ENCODE measurements around the gene ELMO1.

Gene ELMO1

DNA sequence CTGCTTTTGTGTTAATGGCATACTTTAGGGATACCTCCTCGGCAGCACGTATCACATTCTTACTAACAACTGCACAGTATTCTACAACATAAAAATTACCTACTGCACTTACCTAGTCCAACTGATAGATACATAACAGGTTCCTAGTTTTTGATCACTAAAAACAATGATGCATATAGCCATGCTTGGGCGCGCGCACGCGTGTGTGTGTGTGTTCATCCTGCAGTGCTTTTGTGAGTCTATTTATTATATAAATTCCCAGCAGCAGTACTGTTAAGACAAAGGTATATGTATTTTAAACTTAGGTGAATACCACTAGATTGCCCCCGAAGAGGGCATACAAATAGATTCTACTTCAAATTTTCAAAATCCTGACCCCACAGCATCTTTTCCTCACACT is 181.4 kb downstream of the ELMO1 start:
- no peak for DNase-seq (ENCODE audit: low read depth)

DNA sequence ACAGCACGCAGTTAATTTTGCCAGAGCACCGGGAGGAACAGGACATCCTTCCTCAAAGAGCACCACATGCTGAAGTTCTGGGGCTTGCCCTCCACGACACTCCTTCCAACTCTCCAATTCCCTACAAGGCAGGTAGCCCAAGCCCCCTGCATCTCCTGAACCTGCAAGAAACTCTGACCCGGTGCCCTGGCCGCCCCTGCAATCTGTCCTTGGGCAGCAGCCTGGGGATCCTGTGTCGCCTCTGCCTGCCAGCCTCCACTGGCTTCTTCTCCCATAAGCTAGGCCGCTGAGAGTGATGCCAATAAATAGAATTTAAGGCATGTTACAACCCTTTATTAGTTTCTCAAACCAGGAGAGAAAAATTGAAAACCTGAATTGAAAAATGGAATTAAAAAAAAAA is 182.8 kb downstream of the ELMO1 start:
- no peak for DNase-seq (ENCODE audit: low read depth)

DNA sequence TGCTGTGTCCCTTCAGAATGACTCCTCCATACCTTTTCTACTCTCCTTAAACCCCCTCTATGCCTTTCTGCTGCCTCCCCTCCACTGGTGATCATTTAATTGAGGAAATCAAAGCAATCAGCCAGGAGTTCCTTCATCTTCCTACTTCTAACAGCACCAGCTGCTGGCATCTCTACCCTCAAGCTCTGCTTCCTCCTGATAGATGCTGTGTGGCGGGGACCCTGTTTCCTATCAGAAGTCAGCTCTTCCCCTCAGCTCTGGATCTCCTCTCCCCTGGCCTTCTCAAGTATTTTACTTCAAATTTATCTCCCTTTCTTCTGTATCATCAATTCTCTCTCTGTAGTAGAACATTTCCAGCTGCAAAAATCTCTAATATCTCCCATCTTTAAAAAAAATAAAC is 183.7 kb downstream of the ELMO1 start:
- no peak for DNase-seq (ENCODE audit: low read depth)

DNA sequence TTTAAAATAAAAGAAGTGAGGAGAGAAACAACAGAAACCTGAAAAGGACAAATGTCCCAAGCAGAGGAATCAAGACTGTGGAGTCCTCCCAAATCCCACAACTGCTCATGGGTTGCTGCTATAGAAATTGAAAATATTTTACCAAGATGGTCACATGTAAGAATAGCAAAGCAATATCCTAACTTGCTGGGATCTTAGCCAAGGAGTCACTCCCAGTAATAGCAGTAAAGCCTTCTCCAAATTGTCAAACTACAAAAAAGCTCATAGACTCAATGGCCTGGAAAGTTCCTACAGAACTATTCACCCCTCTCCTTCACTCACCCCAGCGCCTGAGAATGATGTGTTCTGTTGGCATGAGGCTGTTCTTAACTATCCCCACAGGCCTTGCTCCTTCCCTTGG is 186.5 kb downstream of the ELMO1 start:
- DNase-seq (ENCODE audit: low read depth): no peak

DNA sequence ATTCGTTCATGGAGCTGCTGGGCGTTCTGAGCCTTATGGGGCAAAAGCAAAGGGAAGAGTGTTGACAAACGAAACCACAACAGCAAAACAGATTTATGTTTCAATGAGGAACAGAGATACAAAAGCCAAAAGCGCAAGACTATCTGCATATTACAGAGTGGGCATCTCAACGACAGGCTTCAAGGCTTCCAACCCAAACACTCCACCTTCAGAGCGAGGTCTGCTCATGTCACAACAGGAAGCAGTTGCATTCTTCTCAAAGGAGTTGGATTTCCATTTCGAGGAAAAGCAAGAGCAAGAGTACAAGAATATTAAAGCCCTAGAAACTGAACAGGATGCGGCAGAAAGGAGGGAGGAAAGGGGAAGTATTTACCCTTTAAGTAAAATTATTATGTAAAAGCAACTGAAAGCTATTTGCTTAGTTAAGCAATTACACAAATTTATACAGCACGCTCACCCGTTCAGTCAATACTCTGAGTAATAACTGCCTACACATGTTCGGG is 189.3 kb downstream of the ELMO1 start:
- no peak for DNase-seq (ENCODE audit: low read depth)

DNA sequence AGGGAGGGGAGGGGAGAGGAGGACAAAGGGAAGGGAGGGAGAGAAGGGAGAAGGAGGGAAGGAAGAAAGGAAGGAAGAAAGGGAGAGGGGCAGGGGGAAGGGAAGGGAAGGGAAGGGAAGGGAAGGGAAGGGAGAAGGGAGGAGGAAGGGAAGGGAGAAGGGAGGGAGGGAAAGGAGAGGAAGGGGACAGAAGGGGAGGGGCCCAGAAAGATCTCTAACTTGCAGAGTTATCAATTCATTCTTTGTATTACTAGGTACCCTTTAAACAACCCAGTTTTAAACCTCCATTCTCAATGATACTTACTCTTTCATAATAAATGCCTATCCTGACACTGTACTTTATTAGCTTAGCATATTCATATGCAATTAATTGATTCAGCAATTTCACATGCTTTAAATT is 192.0 kb downstream of the ELMO1 start:
- no peak for DNase-seq (ENCODE audit: low read depth)

DNA sequence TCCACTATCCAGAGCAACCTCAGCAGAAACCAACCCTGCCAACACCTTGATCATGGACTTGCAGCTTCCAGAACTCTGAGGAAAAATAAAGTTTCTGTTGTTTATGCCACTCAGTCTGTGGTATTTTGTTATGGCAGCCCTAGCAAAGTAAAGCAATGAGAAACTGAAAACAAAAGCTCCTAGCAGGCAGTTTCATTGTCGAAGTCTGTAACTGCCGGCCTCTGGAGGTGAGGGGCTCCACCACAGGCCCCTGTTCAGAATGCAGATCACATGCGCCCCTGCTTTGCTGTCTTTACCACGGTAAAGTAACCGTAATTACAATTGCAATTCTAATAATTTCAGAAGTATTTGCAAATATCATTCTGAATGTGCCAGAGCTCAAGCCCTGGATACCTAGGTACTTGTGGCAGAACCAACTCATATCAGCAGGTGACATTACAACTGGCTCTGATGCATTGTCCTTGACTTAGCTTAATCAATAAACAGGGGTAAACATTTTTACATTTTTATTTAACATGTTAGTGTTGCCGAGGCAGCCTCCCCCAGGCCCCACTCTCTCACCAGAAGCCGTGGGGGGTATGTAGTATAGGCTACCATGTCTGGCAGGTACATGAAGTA is 193.2 kb downstream of the ELMO1 start:
- no peak for DNase-seq (ENCODE audit: low read depth)

DNA sequence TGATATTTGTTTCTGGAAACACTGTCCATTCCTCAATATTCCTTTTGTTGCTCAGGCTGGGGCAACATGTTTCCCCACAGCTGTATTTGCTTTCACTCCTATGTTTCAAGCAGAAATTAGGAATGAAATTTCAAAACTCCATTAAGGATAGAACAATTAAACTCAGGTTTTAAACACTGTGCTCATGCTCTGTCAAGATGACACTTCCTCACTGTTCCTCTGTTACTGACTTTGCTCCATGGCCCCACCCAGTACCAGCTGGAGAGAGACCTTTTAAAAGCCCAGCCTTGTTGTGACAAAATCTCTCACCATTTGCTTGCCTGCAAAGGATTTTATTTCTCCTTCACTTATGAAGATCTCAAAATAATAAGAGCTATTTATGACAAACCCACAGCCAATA is 197.4 kb downstream of the ELMO1 start:
- no peak for DNase-seq (ENCODE audit: low read depth)

DNA sequence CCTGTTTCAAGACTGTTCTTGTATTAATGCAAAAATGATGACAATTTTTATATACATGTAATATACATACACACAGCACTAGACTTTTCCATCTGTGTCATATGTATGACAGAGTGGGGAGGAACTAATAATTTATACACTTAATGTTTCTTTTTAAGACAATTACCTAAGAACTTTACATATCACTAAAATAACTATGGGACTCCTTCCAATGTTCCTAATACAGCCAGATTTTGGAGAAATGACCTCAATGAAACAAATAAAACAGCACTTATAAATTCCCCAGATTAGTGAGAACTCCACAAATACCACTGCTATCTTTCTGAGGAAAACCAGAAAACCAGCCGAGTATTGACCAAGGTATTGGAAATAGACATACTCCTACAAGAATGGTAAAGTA is 199.4 kb downstream of the ELMO1 start:
- no peak for DNase-seq (ENCODE audit: low read depth)

DNA sequence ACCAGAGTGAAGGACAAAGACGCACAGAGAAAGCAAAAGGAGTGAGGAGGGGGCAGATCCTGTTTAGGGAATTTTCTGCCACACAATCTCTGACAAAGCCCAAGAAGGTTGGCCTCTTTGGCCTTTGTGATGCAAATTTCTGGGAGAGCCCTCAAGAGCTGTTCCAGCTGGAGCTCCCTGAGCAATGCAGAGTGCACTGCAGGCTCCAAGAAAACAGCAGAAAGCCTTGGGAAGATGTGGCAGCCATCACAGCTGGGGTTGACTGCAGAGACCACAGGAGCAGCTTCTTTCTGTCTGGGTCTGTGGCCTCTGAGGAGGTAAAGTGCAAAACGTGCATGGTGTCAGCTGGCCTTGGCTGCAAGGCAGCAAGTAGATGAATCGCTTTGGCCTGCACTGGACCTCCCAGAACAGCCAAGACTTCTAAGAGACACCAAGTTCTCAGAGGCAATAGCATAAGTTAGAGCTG is 200.2 kb downstream of the ELMO1 start:
- DNase-seq (ENCODE audit: low read depth): no peak

DNA sequence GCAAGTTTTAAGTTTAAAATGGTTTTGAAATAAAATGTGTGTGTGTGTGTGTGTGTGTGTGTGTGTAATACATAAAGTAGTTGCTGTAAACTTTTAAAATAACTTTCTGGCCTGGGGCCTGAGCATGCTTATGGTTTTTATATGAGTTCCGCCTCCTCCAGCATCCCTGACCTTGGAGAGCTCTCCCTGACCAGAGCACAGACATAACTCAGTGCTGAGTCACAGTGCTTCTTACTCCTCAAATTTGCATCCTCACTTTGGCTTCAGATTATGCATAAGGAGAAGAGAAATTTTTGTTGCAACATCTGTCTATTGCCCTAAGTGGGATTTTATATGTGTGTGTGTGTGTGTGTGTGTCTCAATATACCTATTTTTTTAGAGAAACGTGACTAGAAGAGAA is 200.8 kb downstream of the ELMO1 start:
- DNase-seq (ENCODE audit: low read depth): no peak

DNA sequence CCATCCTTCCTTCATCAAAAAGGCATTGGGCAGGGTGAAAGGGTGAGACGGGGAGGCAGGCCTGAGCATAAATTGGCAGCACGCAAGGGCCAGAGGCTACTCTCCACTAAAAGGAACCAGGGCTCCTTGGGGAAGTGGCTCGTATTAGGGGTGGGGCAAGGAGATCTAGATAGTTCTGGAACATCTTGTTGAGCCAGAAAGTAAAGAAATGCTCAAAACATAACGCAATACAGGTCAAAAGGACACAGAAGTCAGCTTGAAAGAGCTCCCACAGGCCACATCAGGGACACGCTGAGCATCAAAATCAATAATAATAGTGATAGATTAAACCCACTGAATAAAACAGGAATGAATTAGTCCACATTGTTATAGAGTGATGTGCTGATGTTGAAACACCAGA is 203.1 kb downstream of the ELMO1 start:
- DNase-seq (ENCODE audit: low read depth): no peak

DNA sequence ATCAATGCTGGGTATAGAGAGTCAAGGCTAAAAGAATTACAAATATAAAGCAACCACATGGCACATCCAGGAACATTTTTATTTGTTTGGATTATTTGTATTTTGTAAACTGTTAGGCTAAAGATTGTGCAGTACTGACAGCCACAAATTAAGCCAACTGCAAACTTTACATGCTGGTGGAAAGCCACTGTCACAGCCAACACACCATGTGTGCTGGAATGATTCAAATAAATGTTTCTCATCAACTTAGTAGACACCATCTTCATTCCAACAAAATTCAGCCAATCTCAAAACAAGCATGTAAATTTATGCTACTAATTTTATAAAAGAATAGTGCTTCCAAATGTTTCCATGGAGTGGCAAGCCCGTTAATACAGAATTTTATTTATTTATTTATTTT is 211.8 kb downstream of the ELMO1 start:
- no peak for DNase-seq (ENCODE audit: low read depth)

DNA sequence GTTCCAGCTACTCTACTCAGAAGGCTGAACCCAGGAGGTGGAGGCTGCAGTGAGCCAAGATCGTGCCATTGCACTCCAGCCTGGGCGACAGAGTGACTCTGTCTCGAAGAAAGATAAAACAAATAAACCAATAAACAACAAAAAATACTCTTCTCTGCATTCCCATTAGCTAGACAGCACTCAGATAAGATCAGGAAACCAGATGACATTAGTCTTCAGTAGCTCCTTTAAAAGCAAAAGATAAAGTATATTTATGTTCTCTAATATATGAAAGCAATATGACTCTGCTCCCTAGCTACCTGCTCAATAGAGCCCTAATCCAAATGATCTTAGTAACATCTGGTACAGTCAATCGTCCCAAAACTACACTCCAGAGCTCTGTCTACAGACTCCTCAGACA is 212.9 kb downstream of the ELMO1 start:
- DNase-seq (ENCODE audit: low read depth): no peak

DNA sequence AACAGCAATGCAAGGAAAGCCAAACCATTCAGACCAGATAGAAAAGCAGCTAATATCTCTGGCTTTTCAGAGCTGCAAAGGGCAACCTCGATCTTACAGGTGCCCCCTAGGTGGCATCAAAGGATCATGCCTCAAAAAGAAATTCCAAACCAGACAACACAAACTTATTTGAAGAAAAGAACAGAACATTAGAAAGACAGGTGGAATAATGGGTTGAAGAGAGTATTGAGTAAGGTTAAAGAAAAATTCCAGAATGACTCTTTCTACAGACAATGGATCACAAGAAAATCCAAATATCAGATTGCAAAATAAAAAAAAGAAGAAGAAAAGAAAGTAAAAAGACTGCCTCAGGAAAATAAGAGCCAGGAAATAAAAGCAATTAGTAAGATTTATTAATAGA is 213.7 kb downstream of the ELMO1 start:
- DNase-seq (ENCODE audit: low read depth): no peak

DNA sequence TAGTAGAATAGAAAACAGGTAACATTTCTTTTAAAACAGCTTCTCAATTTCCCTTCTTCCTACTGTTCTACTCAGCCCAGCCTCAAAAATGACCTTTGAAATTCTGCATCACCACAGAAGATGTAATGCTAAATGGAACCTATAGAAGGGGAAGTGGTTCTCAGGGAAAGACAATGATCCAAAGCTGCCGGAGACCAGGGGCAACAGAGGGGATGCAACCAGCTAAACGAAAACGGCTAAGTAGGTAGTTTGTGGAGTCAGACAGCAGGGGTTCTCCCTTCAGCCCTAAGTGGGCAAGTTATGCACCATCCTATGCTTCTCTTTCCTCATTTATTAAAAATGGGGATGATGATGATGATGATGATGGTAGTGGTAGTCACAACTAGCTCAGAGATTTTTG is 214.3 kb downstream of the ELMO1 start:
- no peak for DNase-seq (ENCODE audit: low read depth)

DNA sequence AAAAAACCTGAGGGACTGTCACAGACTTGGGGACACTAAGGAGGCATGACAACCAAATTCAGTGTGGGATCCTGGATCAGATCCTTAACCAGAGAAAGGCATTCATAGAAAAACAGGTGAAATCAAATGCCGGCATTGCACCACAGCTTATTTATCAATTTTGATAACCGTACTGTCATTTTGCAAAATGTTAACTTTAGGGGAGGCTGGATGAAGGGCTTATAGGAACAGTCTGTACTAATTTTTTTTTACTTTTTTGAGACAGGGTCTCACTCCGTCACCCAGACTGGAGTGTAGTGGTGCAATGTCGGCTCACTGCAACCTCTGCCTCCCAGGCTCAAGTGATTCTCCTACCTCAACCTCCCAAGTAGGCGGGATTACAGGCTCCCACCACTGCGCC is 217.1 kb downstream of the ELMO1 start:
- DNase-seq (ENCODE audit: low read depth): no peak

DNA sequence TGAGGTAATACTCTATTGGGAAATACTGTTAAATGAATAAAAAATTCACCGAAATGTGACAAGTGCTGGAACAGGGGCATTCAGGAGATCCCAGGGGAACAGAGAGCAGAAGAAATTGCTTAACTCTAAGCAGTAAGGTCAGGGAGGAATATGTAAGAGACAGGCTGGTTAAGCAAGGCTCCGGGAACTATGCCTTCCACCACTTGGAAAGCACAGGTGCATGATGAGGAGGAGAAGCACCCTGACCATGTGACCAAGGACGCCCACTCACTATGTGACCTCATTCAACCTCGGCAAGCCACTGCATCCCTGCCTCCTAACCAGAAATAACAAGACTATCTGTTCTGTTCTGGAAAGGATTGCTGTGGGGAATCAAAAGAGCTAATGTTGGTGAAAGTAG is 218.4 kb downstream of the ELMO1 start:
- DNase-seq (ENCODE audit: low read depth): no peak

DNA sequence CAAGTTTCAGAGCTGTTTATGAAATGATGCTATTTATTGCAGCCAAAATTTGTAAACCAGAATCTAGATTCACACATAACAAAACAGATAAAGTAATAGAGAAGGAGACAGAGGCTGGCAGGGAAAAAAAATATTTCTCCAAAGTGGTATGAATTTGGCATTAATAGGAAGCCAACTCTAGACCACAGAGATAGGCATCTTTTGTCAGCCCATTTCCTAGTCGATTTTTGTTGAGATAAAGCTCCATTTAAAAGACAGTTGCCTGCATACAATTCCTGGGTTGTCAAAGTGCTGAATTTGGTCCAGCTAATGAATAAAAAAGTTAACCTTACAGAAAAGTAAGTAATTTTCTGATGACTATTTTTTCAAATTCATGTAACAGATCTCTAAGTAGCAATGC is 219.3 kb downstream of the ELMO1 start:
- DNase-seq (ENCODE audit: low read depth): no peak

DNA sequence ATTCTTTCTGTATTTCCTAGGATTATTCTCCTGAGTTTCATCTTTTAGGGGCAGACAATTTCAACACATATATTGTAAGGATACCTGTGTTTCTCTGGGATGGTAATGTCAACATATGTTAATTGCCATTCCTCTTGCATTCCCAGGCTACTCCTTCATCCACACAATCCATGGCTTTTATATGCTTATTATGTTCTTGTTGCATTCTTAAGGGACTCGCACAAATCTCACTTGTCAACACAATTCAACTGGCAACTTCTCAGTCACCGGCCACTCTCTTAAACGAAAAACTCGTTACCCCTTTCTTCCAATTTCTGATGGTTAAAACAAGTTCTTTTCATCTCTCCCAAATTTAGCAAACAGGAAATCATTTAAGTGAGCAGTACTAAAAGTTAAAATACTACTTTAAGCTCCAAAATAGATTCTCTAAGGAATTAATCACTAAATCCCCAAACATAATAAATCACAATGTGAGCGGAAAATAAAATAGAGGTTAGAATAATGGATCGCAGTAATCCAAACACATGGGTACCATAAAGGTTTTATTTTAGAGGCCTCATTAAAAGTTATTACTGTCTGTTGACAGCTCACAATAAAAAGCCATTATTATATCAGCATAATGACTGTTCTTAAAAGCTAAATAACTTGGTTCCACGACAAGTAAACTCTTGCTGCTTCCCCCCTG is 223.2 kb downstream of the ELMO1 start:
- DNase-seq (ENCODE audit: low read depth): no peak

DNA sequence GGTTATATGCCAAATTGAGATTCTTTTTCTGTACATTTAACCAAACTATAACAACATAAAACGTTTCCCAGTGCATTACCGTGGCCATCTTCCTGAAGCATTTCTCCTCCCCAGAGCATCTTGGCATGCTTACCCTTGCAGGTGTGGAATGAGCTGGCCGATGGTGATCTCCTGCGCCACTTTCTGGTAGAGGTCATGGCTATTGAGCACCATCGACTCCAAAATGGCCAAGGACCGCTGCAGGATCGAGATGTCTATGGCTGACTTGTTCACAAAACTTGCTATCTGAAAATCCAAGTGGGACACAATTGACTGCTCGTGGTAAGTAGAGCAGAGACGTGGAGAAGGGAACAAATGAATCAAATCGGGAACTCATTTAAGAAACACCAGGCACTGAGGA is 223.9 kb downstream of the ELMO1 start:
- DNase-seq (ENCODE audit: low read depth): no peak

DNA sequence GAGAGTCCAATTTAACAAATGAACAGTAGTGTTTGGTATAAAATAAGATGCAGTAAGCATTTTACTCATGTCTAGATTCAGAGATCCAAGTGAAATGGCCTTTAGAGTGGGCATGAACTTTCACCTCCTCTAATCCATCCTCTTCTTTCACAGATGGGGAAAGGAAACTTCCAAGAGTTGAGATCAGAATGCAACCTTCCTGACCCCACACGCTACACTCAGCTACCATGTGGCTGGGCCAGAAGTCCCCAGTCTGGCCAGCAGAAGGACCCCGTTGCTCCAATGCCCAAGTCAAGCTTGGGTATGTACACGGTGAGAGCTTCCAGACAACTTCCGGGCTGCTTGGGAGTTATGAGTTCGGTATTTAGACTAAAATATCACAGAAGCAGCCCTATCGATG is 228.0 kb downstream of the ELMO1 start:
- DNase-seq (ENCODE audit: low read depth): no peak

DNA sequence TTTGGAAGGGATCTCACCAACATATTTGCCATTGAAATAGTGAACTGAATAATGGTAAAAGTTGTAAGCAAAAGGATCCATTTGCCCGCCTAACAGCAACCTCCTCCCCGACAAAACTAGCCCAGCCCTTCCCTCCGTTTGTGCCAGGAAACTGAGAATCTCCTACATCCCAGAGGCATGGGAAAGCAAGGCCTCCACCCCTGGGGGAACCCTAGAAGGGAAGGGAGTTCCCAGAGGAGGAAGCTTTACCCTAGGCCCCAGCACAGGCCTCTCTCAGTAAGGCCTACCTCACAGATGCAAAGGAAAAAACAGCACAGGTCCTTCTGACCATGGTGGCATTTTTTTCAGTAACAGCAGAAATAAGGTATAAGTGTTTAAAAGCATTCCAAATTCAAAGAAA is 229.7 kb downstream of the ELMO1 start:
- DNase-seq (ENCODE audit: low read depth): no peak

DNA sequence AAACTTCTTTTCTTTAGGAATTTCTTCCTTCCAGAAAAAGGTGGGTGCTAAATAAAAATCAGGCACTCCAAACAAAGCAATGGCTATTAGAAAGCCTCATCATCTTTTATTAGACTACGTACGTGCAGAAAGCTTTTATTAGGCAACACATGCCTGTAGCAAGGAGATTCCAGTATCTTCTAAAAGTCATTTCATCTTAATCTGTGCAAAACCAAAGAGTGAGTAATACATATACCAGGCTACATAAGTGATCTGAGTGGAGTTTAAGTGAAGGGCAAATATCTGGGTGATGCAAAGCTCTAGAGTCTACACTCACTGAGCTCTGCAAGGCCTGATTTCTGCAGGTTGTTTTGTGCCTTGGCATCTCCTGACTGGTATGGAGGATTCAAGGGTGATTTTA is 231.7 kb downstream of the ELMO1 start:
- DNase-seq (ENCODE audit: low read depth): no peak

Data from T-helper 22 cell (primary cell).